SK-N-MC (cell line): ENCODE data around the gene OR51B6.

Source experiments
- EZH2 ChIP-seq: fragments of 200-600 bp; sonication (generic); IDR thresholded peaks from one replicate; pipeline ENCODE4 v1.6.1; 2017; ENCODE audit warnings: antibody characterized with exemption
- FOXP2 ChIP-seq: optimal IDR thresholded peaks from 2 replicates; pipeline ENCODE3; 2011; ENCODE audit warnings: mild to moderate bottlenecking, moderate library complexity; ENCODE audit not compliant: insufficient read depth; ENCODE audit errors: extremely low read length, control extremely low read depth
- POLR2AphosphoS5 ChIP-seq: IDR thresholded peaks from 2 replicates; pipeline ENCODE4 v1.6.1; 2012; ENCODE audit warnings: mild to moderate bottlenecking, low read depth, low read length, borderline replicate concordance

DNA sequence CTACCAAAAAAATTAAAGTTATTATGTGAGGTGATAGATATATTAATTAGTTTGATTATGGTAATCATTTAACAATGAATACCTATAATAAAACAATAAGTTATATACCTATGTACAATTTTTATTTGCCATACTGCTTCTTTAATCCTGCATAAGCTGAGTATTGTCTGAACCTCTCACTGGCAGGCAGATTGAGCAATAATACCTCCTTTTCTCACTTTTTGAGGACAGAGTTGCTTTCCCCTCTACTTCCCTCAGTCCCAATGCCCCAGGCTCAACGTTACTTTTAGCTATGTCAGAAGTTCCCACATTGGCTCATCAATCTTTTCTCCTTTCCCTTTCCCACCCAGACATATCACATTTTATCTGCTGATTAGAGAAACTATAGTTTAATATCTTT is 1.8 kb upstream of the OR51B6 start:
- TF ChIP-seq POLR2AphosphoS5 = no peak
- TF ChIP-seq EZH2 = no peak
- TF ChIP-seq FOXP2 = no peak
